SK-N-SH (cell line): ENCODE results near the gene SLC41A3. TPM values are rescaled to one million over a fixed set of nuclear protein-coding genes. Genes with fewer than 3 reads are reported as not detected.

Experiments used
- CTCF ChIA-PET: fragments of 300-600, 350-600 bp; formaldehyde crosslinking; extraction: SDS; loops from one replicate; lab custom pipeline; 2021; lab: Yijun Ruan, JAX
- POLR2A ChIA-PET: fragments of 350-600 bp; sonication (Branson Sonifier 250); formaldehyde crosslinking; extraction: SDS; loops from one replicate; lab custom pipeline; 2020; ENCODE audit warnings: antibody characterized with exemption, inconsistent platforms; lab: Yijun Ruan, JAX
- DNase-seq: peaks from one replicate; pipeline ENCODE4 v3.0.0; 2012
- H2AFZ ChIP-seq: fragments of 200-600 bp; sonication (generic); 2 replicates; pipeline ENCODE4 v1.8.1; 2016; ENCODE audit warnings: antibody characterized with exemption, mild to moderate bottlenecking, low read depth
- H3F3A ChIP-seq: fragments of 200-600 bp; sonication (generic); replicated peaks from 2 replicates; pipeline ENCODE3; 2016; ENCODE audit warnings: antibody characterized with exemption, mild to moderate bottlenecking; ENCODE audit not compliant: insufficient read depth
- H3K27ac ChIP-seq, 2 experiments: fragments of 200-500 bp in 1 of 2; fragments of 200-600 bp in 1 of 2; sonication (Bioruptor generic) in 1 of 2; sonication (generic), shearing (Covaris generic) in 1 of 2; 2 replicates each; pipeline versions ENCODE4 v1.5.1 to v1.6.1; 2014 to 2016; ENCODE audit warnings: low read depth in 2 of 2, inconsistent platforms in 1 of 2, low read length in 1 of 2, mild to moderate bottlenecking in 1 of 2, mixed read lengths in 1 of 2
- H3K27me3 ChIP-seq: fragments of 200-600 bp; sonication (generic), shearing (Covaris generic); 2 replicates; pipeline ENCODE4 v1.6.1; 2016; ENCODE audit warnings: mixed run types; ENCODE audit not compliant: insufficient read depth
- H3K36me3 ChIP-seq, 2 experiments: fragments of 200-500 bp in 1 of 2; fragments of 200-600 bp in 1 of 2; sonication (Bioruptor generic) in 1 of 2; sonication (generic) in 1 of 2; replicated peaks in 1 of 2; 2 replicates each; pipeline versions ENCODE3 to v1.5.1; 2014 to 2016; ENCODE audit warnings: low read length in 1 of 2, mild to moderate bottlenecking in 1 of 2; ENCODE audit not compliant: insufficient read depth in 2 of 2, control insufficient read depth in 1 of 2
- H3K4me1 ChIP-seq, 2 experiments: fragments of 200-500 bp in 1 of 2; fragments of 200-600 bp in 1 of 2; sonication (Bioruptor generic) in 1 of 2; sonication (generic), shearing (Covaris generic) in 1 of 2; 2 replicates each; pipeline versions ENCODE4 v1.5.1 to v1.6.1; 2014 to 2016; ENCODE audit warnings: low read depth in 1 of 2, low read length in 1 of 2, mixed run types in 1 of 2; ENCODE audit not compliant: insufficient read depth in 2 of 2, control insufficient read depth in 1 of 2
- H3K4me2 ChIP-seq: fragments of 200-600 bp; sonication (generic), shearing (Covaris generic); 2 replicates; pipeline ENCODE4 v1.6.1; 2017; ENCODE audit warnings: mixed run types
- H3K4me3 ChIP-seq, 2 experiments: fragments of 200-500 bp in 1 of 2; fragments of 200-600 bp in 1 of 2; sonication (Bioruptor generic) in 1 of 2; sonication (generic), shearing (Covaris generic) in 1 of 2; 2 replicates each; pipeline versions ENCODE4 v1.5.1 to v1.8.1; 2014 to 2016; ENCODE audit warnings: low read depth in 2 of 2, inconsistent platforms in 1 of 2, low read length in 1 of 2, mild to moderate bottlenecking in 1 of 2, mixed read lengths in 1 of 2, moderate library complexity in 1 of 2
- H3K79me2 ChIP-seq: fragments of 200-600 bp; sonication (generic); 2 replicates; pipeline ENCODE4 v1.8.1; 2017; ENCODE audit warnings: mild to moderate bottlenecking; ENCODE audit not compliant: insufficient read depth
- H3K9ac ChIP-seq: fragments of 200-600 bp; sonication (generic); 2 replicates; pipeline ENCODE4 v1.6.1; 2017; ENCODE audit warnings: mixed run types
- H3K9me2 ChIP-seq: fragments of 200-600 bp; sonication (generic); 2 replicates; pipeline ENCODE4 v1.6.1; 2017; ENCODE audit warnings: mixed run types
- H3K9me3 ChIP-seq: fragments of 200-600 bp; sonication (generic); 2 replicates; pipeline ENCODE4 v1.6.1; 2017; ENCODE audit warnings: mixed run types, mild to moderate bottlenecking, moderate library complexity
- H4K20me1 ChIP-seq: fragments of 200-600 bp; sonication (generic); 2 replicates; pipeline ENCODE4 v1.6.1; 2017; ENCODE audit warnings: mild to moderate bottlenecking, mixed run types; ENCODE audit not compliant: insufficient read depth
- CHD2 ChIP-seq: fragments of 150-350 bp; IDR thresholded peaks from 2 replicates; pipeline ENCODE4 v1.6.1; 2018; ENCODE audit warnings: low read length; ENCODE audit not compliant: partially characterized antibody
- EZH2phosphoT487 ChIP-seq: fragments of 200-600 bp; sonication (generic); IDR thresholded peaks from 2 replicates; pipeline ENCODE4 v1.6.1; 2017; ENCODE audit warnings: low read depth, mixed run types, mild to moderate bottlenecking, antibody characterized with exemption, moderate library complexity, borderline replicate concordance
- FOSL2 ChIP-seq: IDR thresholded peaks from 2 replicates; pipeline ENCODE4 v1.4.0; 2012; ENCODE audit warnings: low read depth, mild to moderate bottlenecking, moderate library complexity, borderline replicate concordance
- GABPA ChIP-seq: IDR thresholded peaks from 2 replicates; pipeline ENCODE4 v1.4.0; 2012; ENCODE audit warnings: low read depth, mild to moderate bottlenecking
- NFIC ChIP-seq: IDR thresholded peaks from 2 replicates; pipeline ENCODE4 v1.4.0; 2012; ENCODE audit warnings: borderline replicate concordance
- NRF1 ChIP-seq: IDR thresholded peaks from 2 replicates; pipeline ENCODE4 v1.6.1; 2012; ENCODE audit warnings: low read depth, mild to moderate bottlenecking, low read length
- SMC3 ChIP-seq: IDR thresholded peaks from 2 replicates; pipeline ENCODE4 v1.6.1; 2012; ENCODE audit warnings: low read depth, low read length, improper control_type of control experiment
- TAF1 ChIP-seq: IDR thresholded peaks from 2 replicates; pipeline ENCODE4 v1.6.1; 2012; ENCODE audit warnings: low read depth, mild to moderate bottlenecking, low read length, moderate library complexity, borderline replicate concordance
- TCF12 ChIP-seq: IDR thresholded peaks from 2 replicates; pipeline ENCODE4 v1.4.0; 2012
- TEAD4 ChIP-seq: IDR thresholded peaks from 2 replicates; pipeline ENCODE4 v1.4.0; 2012; ENCODE audit warnings: mild to moderate bottlenecking, borderline replicate concordance; ENCODE audit not compliant: insufficient read depth
- YY1 ChIP-seq: IDR thresholded peaks from 2 replicates; pipeline ENCODE4 v1.4.0; 2012; ENCODE audit warnings: low read depth, mild to moderate bottlenecking
- WGBS: methylation state at CpG from one replicate; pipeline ENCODE4 v1.1.6; 2017; ENCODE audit warnings: low lambda C conversion rate; 5-methylcytosine and 5-hydroxymethylcytosine counted together
- polyA plus RNA-seq, 3 experiments: library from polyadenylated mRNA; depleted of rRNA; stranded (reverse); fragments of >200 nt; gene quantifications; 2 replicates each; pipeline ENCODE4 v1.2.3, GENCODE V29; 2012
- TF ChIP-seq, protein P1 (sequence below): fragments of 200-600 bp; sonication (generic); IDR thresholded peaks from 2 replicates; pipeline ENCODE4 v1.6.1; 2017; ENCODE audit warnings: antibody characterized with exemption, mild to moderate bottlenecking, moderate library complexity
- TF ChIP-seq, protein P2 (sequence below): fragments of 150-350 bp; IDR thresholded peaks from 2 replicates; pipeline ENCODE4 v1.6.1; 2016; ENCODE audit warnings: mild to moderate bottlenecking, low read depth, low read length
- TF ChIP-seq, protein P3 (sequence below): IDR thresholded peaks from 2 replicates; pipeline ENCODE4 v1.4.0; 2012; ENCODE audit warnings: low read depth
- TF ChIP-seq, protein P4 (sequence below): IDR thresholded peaks from 2 replicates; pipeline ENCODE4; 2012
- TF ChIP-seq, protein P5 (sequence below): IDR thresholded peaks from 2 replicates; pipeline ENCODE4 v1.6.1; 2012; ENCODE audit warnings: mild to moderate bottlenecking, low read depth, low read length, moderate library complexity
- TF ChIP-seq, protein P6 (sequence below): IDR thresholded peaks from 2 replicates; pipeline ENCODE4 v1.4.0; 2012; ENCODE audit warnings: low read depth, borderline replicate concordance

Gene SLC41A3
- polyA plus RNA-seq, 1 of the 3 experiments (the other 2 are of a cell fraction): 53.4 TPM

DNA sequence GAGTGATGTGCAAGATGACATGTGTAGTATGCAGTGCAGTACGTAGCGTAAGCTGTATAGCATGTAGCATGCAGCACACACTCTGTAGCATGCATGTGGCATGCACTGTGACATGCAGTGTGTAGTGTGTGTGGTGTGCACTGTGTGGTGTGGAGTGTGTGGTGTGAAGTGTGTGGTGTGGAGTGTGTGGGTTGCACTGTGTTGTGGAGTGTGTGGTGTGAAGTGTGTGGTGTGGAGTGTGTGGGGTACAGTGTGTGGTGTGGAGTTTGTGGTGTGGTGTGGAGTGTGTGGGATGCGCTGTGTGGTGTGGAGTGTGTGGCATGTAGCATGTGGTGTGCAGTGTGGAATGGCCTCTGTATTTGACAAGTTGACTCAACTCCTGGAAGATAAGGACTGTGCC, 75.7 kb downstream of the SLC41A3 start:
- no peaks in the 10 kb centered on the region for H3K9me2 ChIP-seq
- H3K4me2 ChIP-seq: no peak overlapping the region
- no peak overlapping the region for H3K9ac ChIP-seq
- TF ChIP-seq TEAD4: no peak
- no peak for TF ChIP-seq TAF1
- TF ChIP-seq FOSL2: no peak
- TF ChIP-seq, protein P1, sequence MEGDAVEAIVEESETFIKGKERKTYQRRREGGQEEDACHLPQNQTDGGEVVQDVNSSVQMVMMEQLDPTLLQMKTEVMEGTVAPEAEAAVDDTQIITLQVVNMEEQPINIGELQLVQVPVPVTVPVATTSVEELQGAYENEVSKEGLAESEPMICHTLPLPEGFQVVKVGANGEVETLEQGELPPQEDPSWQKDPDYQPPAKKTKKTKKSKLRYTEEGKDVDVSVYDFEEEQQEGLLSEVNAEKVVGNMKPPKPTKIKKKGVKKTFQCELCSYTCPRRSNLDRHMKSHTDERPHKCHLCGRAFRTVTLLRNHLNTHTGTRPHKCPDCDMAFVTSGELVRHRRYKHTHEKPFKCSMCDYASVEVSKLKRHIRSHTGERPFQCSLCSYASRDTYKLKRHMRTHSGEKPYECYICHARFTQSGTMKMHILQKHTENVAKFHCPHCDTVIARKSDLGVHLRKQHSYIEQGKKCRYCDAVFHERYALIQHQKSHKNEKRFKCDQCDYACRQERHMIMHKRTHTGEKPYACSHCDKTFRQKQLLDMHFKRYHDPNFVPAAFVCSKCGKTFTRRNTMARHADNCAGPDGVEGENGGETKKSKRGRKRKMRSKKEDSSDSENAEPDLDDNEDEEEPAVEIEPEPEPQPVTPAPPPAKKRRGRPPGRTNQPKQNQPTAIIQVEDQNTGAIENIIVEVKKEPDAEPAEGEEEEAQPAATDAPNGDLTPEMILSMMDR: no peak
- no peak for TF ChIP-seq NFIC
- no peak for TF ChIP-seq CHD2
- TF ChIP-seq, protein P2, sequence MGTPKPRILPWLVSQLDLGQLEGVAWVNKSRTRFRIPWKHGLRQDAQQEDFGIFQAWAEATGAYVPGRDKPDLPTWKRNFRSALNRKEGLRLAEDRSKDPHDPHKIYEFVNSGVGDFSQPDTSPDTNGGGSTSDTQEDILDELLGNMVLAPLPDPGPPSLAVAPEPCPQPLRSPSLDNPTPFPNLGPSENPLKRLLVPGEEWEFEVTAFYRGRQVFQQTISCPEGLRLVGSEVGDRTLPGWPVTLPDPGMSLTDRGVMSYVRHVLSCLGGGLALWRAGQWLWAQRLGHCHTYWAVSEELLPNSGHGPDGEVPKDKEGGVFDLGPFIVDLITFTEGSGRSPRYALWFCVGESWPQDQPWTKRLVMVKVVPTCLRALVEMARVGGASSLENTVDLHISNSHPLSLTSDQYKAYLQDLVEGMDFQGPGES: no peak
- TF ChIP-seq, protein P3, sequence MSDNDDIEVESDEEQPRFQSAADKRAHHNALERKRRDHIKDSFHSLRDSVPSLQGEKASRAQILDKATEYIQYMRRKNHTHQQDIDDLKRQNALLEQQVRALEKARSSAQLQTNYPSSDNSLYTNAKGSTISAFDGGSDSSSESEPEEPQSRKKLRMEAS: no peak
- no peak for TF ChIP-seq EZH2phosphoT487
- TF ChIP-seq, protein P4, sequence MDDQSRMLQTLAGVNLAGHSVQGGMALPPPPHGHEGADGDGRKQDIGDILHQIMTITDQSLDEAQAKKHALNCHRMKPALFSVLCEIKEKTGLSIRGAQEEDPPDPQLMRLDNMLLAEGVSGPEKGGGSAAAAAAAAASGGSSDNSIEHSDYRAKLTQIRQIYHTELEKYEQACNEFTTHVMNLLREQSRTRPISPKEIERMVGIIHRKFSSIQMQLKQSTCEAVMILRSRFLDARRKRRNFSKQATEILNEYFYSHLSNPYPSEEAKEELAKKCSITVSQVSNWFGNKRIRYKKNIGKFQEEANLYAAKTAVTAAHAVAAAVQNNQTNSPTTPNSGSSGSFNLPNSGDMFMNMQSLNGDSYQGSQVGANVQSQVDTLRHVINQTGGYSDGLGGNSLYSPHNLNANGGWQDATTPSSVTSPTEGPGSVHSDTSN: no peak
- TF ChIP-seq, protein P5, sequence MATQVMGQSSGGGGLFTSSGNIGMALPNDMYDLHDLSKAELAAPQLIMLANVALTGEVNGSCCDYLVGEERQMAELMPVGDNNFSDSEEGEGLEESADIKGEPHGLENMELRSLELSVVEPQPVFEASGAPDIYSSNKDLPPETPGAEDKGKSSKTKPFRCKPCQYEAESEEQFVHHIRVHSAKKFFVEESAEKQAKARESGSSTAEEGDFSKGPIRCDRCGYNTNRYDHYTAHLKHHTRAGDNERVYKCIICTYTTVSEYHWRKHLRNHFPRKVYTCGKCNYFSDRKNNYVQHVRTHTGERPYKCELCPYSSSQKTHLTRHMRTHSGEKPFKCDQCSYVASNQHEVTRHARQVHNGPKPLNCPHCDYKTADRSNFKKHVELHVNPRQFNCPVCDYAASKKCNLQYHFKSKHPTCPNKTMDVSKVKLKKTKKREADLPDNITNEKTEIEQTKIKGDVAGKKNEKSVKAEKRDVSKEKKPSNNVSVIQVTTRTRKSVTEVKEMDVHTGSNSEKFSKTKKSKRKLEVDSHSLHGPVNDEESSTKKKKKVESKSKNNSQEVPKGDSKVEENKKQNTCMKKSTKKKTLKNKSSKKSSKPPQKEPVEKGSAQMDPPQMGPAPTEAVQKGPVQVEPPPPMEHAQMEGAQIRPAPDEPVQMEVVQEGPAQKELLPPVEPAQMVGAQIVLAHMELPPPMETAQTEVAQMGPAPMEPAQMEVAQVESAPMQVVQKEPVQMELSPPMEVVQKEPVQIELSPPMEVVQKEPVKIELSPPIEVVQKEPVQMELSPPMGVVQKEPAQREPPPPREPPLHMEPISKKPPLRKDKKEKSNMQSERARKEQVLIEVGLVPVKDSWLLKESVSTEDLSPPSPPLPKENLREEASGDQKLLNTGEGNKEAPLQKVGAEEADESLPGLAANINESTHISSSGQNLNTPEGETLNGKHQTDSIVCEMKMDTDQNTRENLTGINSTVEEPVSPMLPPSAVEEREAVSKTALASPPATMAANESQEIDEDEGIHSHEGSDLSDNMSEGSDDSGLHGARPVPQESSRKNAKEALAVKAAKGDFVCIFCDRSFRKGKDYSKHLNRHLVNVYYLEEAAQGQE: no peak
- TF ChIP-seq GABPA: no peak
- no peak for TF ChIP-seq YY1
- no peak for TF ChIP-seq NRF1
- TF ChIP-seq TCF12: no peak
- TF ChIP-seq, protein P6, sequence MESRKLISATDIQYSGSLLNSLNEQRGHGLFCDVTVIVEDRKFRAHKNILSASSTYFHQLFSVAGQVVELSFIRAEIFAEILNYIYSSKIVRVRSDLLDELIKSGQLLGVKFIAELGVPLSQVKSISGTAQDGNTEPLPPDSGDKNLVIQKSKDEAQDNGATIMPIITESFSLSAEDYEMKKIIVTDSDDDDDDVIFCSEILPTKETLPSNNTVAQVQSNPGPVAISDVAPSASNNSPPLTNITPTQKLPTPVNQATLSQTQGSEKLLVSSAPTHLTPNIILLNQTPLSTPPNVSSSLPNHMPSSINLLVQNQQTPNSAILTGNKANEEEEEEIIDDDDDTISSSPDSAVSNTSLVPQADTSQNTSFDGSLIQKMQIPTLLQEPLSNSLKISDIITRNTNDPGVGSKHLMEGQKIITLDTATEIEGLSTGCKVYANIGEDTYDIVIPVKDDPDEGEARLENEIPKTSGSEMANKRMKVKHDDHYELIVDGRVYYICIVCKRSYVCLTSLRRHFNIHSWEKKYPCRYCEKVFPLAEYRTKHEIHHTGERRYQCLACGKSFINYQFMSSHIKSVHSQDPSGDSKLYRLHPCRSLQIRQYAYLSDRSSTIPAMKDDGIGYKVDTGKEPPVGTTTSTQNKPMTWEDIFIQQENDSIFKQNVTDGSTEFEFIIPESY: no peak
- TF ChIP-seq SMC3: no peak
- 100% methylated on average over 3 of the region's 3 CpGs for WGBS
- no peak overlapping the region for H2AFZ ChIP-seq
- H3F3A ChIP-seq: peaks cover 11% of the 10 kb centered on the region
- no peak overlapping the region for H3K4me3 ChIP-seq
- no peaks in the 10 kb centered on the region for H3K27me3 ChIP-seq
- no peaks in the 10 kb centered on the region for H4K20me1 ChIP-seq
- POLR2A ChIA-PET: no interaction called here
- no peak for DNase-seq
- CTCF ChIA-PET: no interaction called here
- H3K27ac ChIP-seq: no peak overlapping the region
- H3K36me3 ChIP-seq: peaks cover 0 to 4% of the 10 kb centered on the region in 2 experiments
- peaks cover 2 to 9% of the 10 kb centered on the region in 2 experiments; a peak in 3 of 4 replicates for H3K4me1 ChIP-seq
- no peaks in the 10 kb centered on the region for H3K79me2 ChIP-seq
- H3K9me3 ChIP-seq: no peaks in the 10 kb centered on the region
